Calu3 (cell line): Measurements from ENCODE around the gene PPP1R16B. TPM values are rescaled to one million over a fixed set of nuclear protein-coding genes. Genes with fewer than 3 reads are reported as not detected.

ENCODE experiments used
- BruUV-seq: library from RNA; stranded (reverse); fragments of 400-500 nt; replicated peaks from 2 replicates; lab custom pipeline; 2021; lab: Mats Ljungman, UMichigan
- CTCF ChIA-PET: fragments of 300-600 bp; sonication (Branson Sonifier 250); formaldehyde crosslinking; loops from one replicate; lab custom pipeline; 2022; ENCODE audit warnings: antibody characterized with exemption; lab: Charles Lee
- DNase-seq: peaks from one replicate; pipeline ENCODE4 v3.0.0; 2022
- H3K27ac Mint-ChIP-seq: one replicate; pipeline ENCODE4 v1.8.0; 2022; ENCODE audit warnings: mixed read lengths; ENCODE audit not compliant: unreplicated experiment
- H3K27me3 Mint-ChIP-seq: one replicate; pipeline ENCODE4 v1.8.0; 2022; ENCODE audit warnings: mixed read lengths; ENCODE audit not compliant: unreplicated experiment
- H3K36me3 Mint-ChIP-seq: one replicate; pipeline ENCODE4 v1.8.0; 2022; ENCODE audit warnings: mild to moderate bottlenecking, moderate library complexity, mixed read lengths; ENCODE audit not compliant: insufficient read depth, unreplicated experiment
- H3K4me1 Mint-ChIP-seq: one replicate; pipeline ENCODE4 v1.8.0; 2022; ENCODE audit warnings: mild to moderate bottlenecking, low read depth, mixed read lengths; ENCODE audit not compliant: unreplicated experiment
- H3K4me3 Mint-ChIP-seq: one replicate; pipeline ENCODE4 v1.8.0; 2022; ENCODE audit warnings: mild to moderate bottlenecking, low read depth, moderate library complexity, mixed read lengths; ENCODE audit not compliant: unreplicated experiment
- H3K9me3 Mint-ChIP-seq: one replicate; pipeline ENCODE4 v1.8.0; 2022; ENCODE audit warnings: low read depth, mixed read lengths; ENCODE audit not compliant: unreplicated experiment
- intact Hi-C: fragments of 100-400 bp; cut with micrococcal nuclease; formaldehyde crosslinking; loops from one replicate; pipeline ENCODE4 v1.10.0; 2022; ENCODE audit not compliant: unreplicated experiment
- total RNA-seq: library from RNA; stranded (reverse); gene quantifications from 2 replicates; pipeline ENCODE4 v1.2.3, GENCODE V29; 2022
- TF ChIP-seq, protein P1 (sequence below): fragments of 200-600 bp; IDR thresholded peaks from one replicate; pipeline ENCODE4 v1.8.0; 2022; ENCODE audit warnings: antibody characterized with exemption; ENCODE audit not compliant: unreplicated experiment

Gene PPP1R16B
- total RNA-seq, 1 experiment from 2014 or later, result not detected

- Mint-ChIP-seq H3K9me3 (no peaks in the 10 kb centered on the region), H3K4me3 (no peak overlapping the region), H3K4me1 (peaks cover 13% of the 10 kb centered on the region), H3K36me3 (no peaks in the 10 kb centered on the region), H3K27ac (no peak overlapping the region), H3K27me3 (peaks cover 75% of the 10 kb centered on the region)
- TF ChIP-seq, protein P1, sequence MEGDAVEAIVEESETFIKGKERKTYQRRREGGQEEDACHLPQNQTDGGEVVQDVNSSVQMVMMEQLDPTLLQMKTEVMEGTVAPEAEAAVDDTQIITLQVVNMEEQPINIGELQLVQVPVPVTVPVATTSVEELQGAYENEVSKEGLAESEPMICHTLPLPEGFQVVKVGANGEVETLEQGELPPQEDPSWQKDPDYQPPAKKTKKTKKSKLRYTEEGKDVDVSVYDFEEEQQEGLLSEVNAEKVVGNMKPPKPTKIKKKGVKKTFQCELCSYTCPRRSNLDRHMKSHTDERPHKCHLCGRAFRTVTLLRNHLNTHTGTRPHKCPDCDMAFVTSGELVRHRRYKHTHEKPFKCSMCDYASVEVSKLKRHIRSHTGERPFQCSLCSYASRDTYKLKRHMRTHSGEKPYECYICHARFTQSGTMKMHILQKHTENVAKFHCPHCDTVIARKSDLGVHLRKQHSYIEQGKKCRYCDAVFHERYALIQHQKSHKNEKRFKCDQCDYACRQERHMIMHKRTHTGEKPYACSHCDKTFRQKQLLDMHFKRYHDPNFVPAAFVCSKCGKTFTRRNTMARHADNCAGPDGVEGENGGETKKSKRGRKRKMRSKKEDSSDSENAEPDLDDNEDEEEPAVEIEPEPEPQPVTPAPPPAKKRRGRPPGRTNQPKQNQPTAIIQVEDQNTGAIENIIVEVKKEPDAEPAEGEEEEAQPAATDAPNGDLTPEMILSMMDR, result no peak
- no TSS peak for BruUV-seq
- no peak for DNase-seq
- intact Hi-C loops, result no loop called here
- CTCF ChIA-PET, result interaction anchor here (1.2 kb wide), 1 partner anchor 154 kb away, joined by 4 read pairs; no protein-coding TSS in a partner anchor
Observed at GRCh38 chr20:38896009-38896594, 90.6 kb downstream of the PPP1R16B start.

- H3K4me1 Mint-ChIP-seq, result peaks cover 13% of the 10 kb centered on the region
- CTCF ChIA-PET, result no interaction called here
- H3K27me3 Mint-ChIP-seq, result peaks cover 85% of the 10 kb centered on the region
- no peak overlapping the region for H3K27ac Mint-ChIP-seq
- DNase-seq, result no peak
- intact Hi-C loops, result no loop called here
- H3K4me3 Mint-ChIP-seq, result no peak overlapping the region
- no TSS peak for BruUV-seq
- TF ChIP-seq, protein P1, result no peak
- no peaks in the 10 kb centered on the region for H3K9me3 Mint-ChIP-seq
- H3K36me3 Mint-ChIP-seq, result no peaks in the 10 kb centered on the region
Observed at GRCh38 chr20:38897267-38897666, 91.8 kb downstream of the PPP1R16B start.

DNA sequence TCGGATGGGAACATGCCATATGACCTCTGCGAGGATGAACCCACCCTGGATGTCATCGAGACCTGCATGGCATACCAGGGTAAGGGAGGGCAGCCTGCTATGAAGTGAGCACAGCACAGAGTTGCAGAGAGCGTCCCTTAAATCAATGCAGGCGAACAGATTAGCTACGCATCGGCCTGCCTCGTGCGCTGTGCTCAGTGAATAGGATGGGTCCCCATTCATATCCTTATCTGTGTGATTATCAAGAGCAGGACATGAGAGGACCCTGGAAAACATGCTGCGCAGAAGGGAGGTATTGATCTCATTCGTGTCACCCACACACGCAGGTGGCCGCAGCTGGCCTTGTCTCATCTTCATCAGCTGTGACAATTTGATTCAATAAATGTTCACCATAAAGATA is 95.1 kb downstream of the PPP1R16B start:
- H3K27ac Mint-ChIP-seq, result no peak overlapping the region
- H3K36me3 Mint-ChIP-seq, result no peaks in the 10 kb centered on the region
- no TSS peak for BruUV-seq
- no peaks in the 10 kb centered on the region for H3K4me1 Mint-ChIP-seq
- peaks cover 85% of the 10 kb centered on the region for H3K27me3 Mint-ChIP-seq
- TF ChIP-seq, protein P1, result no peak
- intact Hi-C loops, result no loop called here
- no peak overlapping the region for H3K4me3 Mint-ChIP-seq
- CTCF ChIA-PET, result interaction anchor here (1.2 kb wide), 1 partner anchor 150 kb away, joined by 4 read pairs; no protein-coding TSS in a partner anchor
- no peak for DNase-seq
- H3K9me3 Mint-ChIP-seq, result peaks cover 3% of the 10 kb centered on the region

GRCh38 chr20:38902601-38903000 is 97.1 kb downstream of the PPP1R16B start:
- BruUV-seq, result no TSS peak
- Mint-ChIP-seq H3K4me3 (no peak overlapping the region), H3K4me1 (no peaks in the 10 kb centered on the region), H3K36me3 (no peaks in the 10 kb centered on the region), H3K27ac (no peak overlapping the region), H3K27me3 (peaks cover 90% of the 10 kb centered on the region), H3K9me3 (peaks cover 3% of the 10 kb centered on the region)
- TF ChIP-seq, protein P1, result no peak
- intact Hi-C loops, result no loop called here
- CTCF ChIA-PET, result no interaction called here
- DNase-seq, result no peak
